Upper lobe of left lung (tissue), 6 donors: ENCODE results near the gene MAP2. TPM values are rescaled to one million over a fixed set of nuclear protein-coding genes. Genes with fewer than 3 reads are reported as not detected.

Source experiments
- ATAC-seq, 2 donors: fragments of 200-7000 bp; cut with Tn5 transposase; one replicate each; pipeline ENCODE4 v1.9.1; 2022; ENCODE audit warnings: mild to moderate bottlenecking in 2 of 2, moderate library complexity in 2 of 2; ENCODE audit not compliant: low FRiP score in 2 of 2
- DNase-seq, 2 donors: peaks; one replicate each; pipeline ENCODE4 v3.0.0-alpha.2; 2019 to 2020
- H3K27ac ChIP-seq, 4 donors: fragments of 200-600 bp; sonication (generic); one replicate each; pipeline ENCODE4 v1.5.1; 2016 to 2019
- H3K27me3 ChIP-seq, 4 donors: fragments of 200-600 bp; sonication (generic); one replicate each; pipeline ENCODE4 v1.5.1; 2017 to 2019
- H3K36me3 ChIP-seq, 4 donors: fragments of 200-600 bp; sonication (generic); one replicate each; pipeline ENCODE4 v1.5.1; 2016 to 2019
- H3K4me1 ChIP-seq, 4 donors: fragments of 200-600 bp; sonication (generic); one replicate each; pipeline ENCODE4 v1.5.1; 2018 to 2019
- H3K4me3 ChIP-seq, 4 donors: fragments of 200-600 bp; sonication (generic); one replicate each; pipeline ENCODE4 v1.5.1; 2017 to 2019; ENCODE audit warnings: mild to moderate bottlenecking in 2 of 4, moderate library complexity in 1 of 4
- H3K9me3 ChIP-seq, 4 donors: fragments of 200-600 bp; sonication (generic); one replicate each; pipeline ENCODE4 v1.5.1; 2018 to 2019
- EP300 ChIP-seq, 4 donors: sonication (generic); formaldehyde crosslinking; IDR thresholded peaks; one replicate each; pipeline ENCODE4 v1.5.1; 2017; ENCODE audit warnings: antibody characterized with exemption in 4 of 4, control low read depth in 2 of 4
- POLR2A ChIP-seq, 4 donors: fragments of 450-650 bp; IDR thresholded peaks; one replicate each; pipeline ENCODE4 v1.5.1; 2016 to 2017; ENCODE audit warnings: antibody characterized with exemption in 4 of 4, mild to moderate bottlenecking in 2 of 4
- POLR2AphosphoS5 ChIP-seq, 2 donors: sonication (generic); formaldehyde crosslinking; IDR thresholded peaks; one replicate each; pipeline ENCODE4 v1.5.1; 2017; ENCODE audit warnings: antibody characterized with exemption in 2 of 2
- whole genome bisulfite sequencing, 2 donors: methylation state at CpG; one replicate each; pipeline ENCODE4 v1.1.5; 2017 to 2018; 5-methylcytosine and 5-hydroxymethylcytosine counted together
- total RNA-seq, 6 donors: library from RNA; depleted of rRNA in 4 of 6; stranded (reverse); fragments of >200 nt in 4 of 6; gene quantifications; one replicate each; pipeline versions ENCODE4 v1.1.0 to v1.2.1, GENCODE V29; 2016 to 2021
- TF ChIP-seq, protein P1 (sequence below), 6 experiments: fragments of 450-650 bp in 4 of 6; fragments of 200-600 bp in 2 of 6; sonication (generic) in 2 of 6; IDR thresholded peaks; one replicate each; pipeline ENCODE4 v1.5.1; 2016 to 2019; ENCODE audit warnings: antibody characterized with exemption in 6 of 6
- donor health status: DM: no; HTN: no; CAD: no; lungs with moderate emphysema.
- donor health status: DM: no; HTN: yes; CAD: no; lungs with severe emphysema.

Gene MAP2
- total RNA-seq, 6 donors from 2014 or later = 25.2 to 121 (median 58.7) TPM

DNA sequence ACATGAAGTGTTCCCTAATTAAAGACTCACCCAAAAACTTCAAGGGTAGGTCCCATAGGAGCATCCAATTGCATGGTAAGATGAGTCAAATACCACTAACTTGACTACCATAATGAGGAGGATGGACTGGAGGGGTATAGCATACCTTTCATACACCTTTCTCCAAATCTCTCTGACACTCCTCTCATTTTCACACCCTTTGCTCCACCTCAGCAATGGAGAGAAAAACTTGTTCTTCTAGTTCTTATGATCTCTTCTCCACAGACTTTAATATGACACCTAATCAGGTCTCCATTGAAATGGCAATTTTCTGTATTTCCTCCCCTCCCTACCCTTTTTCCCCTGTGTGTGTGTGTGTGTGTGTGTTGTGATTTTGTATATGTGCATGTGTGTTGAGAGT, 41.1 kb upstream of the MAP2 start:
- no peak overlapping the region for H3K4me3 ChIP-seq
- no peaks in the 10 kb centered on the region for H3K27me3 ChIP-seq
- no peaks in the 10 kb centered on the region for H3K4me1 ChIP-seq
- H3K27ac ChIP-seq = no peak overlapping the region
- no peak for TF ChIP-seq POLR2AphosphoS5 (IDR thresholded peaks at IDR 0.05)
- TF ChIP-seq, protein P1, sequence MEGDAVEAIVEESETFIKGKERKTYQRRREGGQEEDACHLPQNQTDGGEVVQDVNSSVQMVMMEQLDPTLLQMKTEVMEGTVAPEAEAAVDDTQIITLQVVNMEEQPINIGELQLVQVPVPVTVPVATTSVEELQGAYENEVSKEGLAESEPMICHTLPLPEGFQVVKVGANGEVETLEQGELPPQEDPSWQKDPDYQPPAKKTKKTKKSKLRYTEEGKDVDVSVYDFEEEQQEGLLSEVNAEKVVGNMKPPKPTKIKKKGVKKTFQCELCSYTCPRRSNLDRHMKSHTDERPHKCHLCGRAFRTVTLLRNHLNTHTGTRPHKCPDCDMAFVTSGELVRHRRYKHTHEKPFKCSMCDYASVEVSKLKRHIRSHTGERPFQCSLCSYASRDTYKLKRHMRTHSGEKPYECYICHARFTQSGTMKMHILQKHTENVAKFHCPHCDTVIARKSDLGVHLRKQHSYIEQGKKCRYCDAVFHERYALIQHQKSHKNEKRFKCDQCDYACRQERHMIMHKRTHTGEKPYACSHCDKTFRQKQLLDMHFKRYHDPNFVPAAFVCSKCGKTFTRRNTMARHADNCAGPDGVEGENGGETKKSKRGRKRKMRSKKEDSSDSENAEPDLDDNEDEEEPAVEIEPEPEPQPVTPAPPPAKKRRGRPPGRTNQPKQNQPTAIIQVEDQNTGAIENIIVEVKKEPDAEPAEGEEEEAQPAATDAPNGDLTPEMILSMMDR (IDR thresholded peaks at IDR 0.05) = no peak
- TF ChIP-seq POLR2A (IDR thresholded peaks at IDR 0.05) = no peak
- no peak for TF ChIP-seq EP300 (IDR thresholded peaks at IDR 0.05)
- no peak for ATAC-seq
- H3K9me3 ChIP-seq = peaks cover 0 to 3% (median 0%) of the 10 kb centered on the region in 4 donors
- DNase-seq = no peak
- no peaks in the 10 kb centered on the region for H3K36me3 ChIP-seq

DNA sequence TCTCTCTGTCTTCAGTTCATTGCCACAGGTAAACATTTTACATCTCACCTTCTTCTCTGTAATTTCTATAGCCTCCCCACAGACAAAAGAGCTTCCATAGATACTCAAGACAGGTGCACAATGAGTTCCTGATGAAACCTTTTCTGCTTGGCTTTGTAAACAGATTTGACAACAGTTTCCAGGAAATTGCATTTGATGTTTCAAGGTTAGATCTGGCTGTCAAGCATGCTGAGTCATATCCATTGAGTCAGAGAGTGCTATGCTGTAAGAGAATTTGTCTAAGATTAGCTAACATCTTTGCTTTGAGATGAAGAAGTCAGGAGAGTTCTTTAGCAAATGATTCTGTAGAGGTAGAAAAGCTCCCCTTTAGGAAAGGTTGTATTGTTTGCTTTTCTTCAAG, 40.6 kb upstream of the MAP2 start:
- Histone ChIP-seq H3K27me3 (no peaks in the 10 kb centered on the region), H3K4me1 (no peaks in the 10 kb centered on the region), H3K9me3 (no peaks in the 10 kb centered on the region), H3K4me3 (no peak overlapping the region), H3K36me3 (no peaks in the 10 kb centered on the region), H3K27ac (no peak overlapping the region)
- ATAC-seq (no peak), DNase-seq (no peak)
- TF ChIP-seq POLR2A (IDR thresholded peaks at IDR 0.05) = no peak
- TF ChIP-seq POLR2AphosphoS5 (IDR thresholded peaks at IDR 0.05) = peak in 1 of 2 donors; percentile 25
- TF ChIP-seq, protein P1 (IDR thresholded peaks at IDR 0.05) = no peak
- peak in 1 of 4 donors; percentile 67 for TF ChIP-seq EP300 (IDR thresholded peaks at IDR 0.05)

DNA sequence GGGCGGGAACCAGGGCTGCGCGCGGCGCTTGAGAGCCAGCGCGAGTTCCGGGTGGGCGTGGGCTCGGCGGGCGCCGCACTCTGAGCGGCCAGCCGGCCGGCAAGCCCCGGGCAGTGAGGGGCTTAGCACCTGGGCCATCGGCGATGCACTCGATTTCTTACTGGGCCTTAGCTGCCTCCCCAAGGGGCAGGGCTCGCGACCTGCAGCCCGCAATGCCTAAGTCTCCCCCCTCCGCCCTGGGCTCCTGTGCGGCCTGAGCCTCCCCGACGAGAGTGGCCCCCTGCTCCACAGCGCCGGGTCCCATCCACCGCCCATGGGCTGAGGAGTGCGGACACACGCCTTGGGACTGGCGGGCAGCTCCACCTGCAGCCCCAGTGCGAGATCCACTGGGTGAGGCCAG, 36.5 kb upstream of the MAP2 start:
- peak in 1 of 2 donors; percentile 53 for ATAC-seq
- no peaks in the 10 kb centered on the region for H3K4me1 ChIP-seq
- no peaks in the 10 kb centered on the region for H3K9me3 ChIP-seq
- DNase-seq = peak in 1 of 2 donors; percentile 71
- 96 to 100% methylated on average over 1 to 34 of the region's 34 CpGs for WGBS, 2 donors
- no peak overlapping the region for H3K4me3 ChIP-seq
- TF ChIP-seq EP300 (IDR thresholded peaks at IDR 0.05) (no peak), POLR2A (IDR thresholded peaks at IDR 0.05) (no peak), POLR2AphosphoS5 (IDR thresholded peaks at IDR 0.05) (no peak)
- TF ChIP-seq, protein P1 (IDR thresholded peaks at IDR 0.05) = no peak
- H3K27ac ChIP-seq = no peak overlapping the region
- H3K36me3 ChIP-seq = no peaks in the 10 kb centered on the region
- H3K27me3 ChIP-seq = no peaks in the 10 kb centered on the region

DNA sequence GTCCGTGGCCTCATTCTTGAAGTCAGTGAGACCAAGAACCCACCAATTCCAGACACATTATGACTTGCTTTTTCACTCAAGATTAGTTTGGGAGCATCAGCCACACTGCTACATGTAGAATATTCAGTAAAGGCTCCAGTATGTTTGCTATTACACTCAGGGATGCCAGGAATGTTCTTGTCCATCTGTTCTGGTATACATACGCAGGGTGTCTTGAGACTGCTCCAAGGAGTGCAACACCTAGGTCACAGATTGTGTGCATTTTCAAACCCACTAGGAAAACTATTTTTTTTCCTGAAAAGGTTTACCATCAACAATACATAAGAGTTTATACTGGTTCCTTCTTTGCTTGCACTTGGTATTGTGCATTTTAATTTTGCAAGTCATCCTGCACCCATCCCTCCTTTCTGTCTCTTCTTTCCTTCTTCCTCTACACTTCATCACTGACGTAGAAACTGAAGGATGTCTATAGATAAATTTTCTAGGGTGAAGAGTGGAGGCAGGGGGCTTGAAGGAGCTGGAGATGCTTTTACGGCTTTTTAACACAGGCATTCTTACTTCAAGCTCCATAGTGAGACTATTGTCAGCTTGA, 35.3 kb upstream of the MAP2 start:
- WGBS, 2 donors = 58 to 67% methylated on average over 4 of the region's 4 CpGs
- Histone ChIP-seq H3K4me1 (no peaks in the 10 kb centered on the region), H3K27me3 (no peaks in the 10 kb centered on the region), H3K36me3 (no peaks in the 10 kb centered on the region), H3K9me3 (no peaks in the 10 kb centered on the region), H3K4me3 (no peak overlapping the region), H3K27ac (no peak overlapping the region)
- no peak for DNase-seq
- no peak for TF ChIP-seq POLR2AphosphoS5 (IDR thresholded peaks at IDR 0.05)
- TF ChIP-seq EP300 (IDR thresholded peaks at IDR 0.05) = no peak
- no peak for TF ChIP-seq POLR2A (IDR thresholded peaks at IDR 0.05)
- TF ChIP-seq, protein P1 (IDR thresholded peaks at IDR 0.05) = no peak
- no peak for ATAC-seq

GRCh38 chr2:209389171-209389618, 34.7 kb upstream of the MAP2 start:
- DNase-seq = no peak
- Histone ChIP-seq H3K27me3 (no peaks in the 10 kb centered on the region), H3K36me3 (no peaks in the 10 kb centered on the region), H3K4me3 (no peak overlapping the region), H3K27ac (no peak overlapping the region), H3K4me1 (no peaks in the 10 kb centered on the region), H3K9me3 (no peaks in the 10 kb centered on the region)
- ATAC-seq = no peak
- 50 to 57% methylated on average over 5 of the region's 5 CpGs for whole genome bisulfite sequencing, 2 donors
- TF ChIP-seq POLR2AphosphoS5 (IDR thresholded peaks at IDR 0.05) (no peak), EP300 (IDR thresholded peaks at IDR 0.05) (no peak), POLR2A (IDR thresholded peaks at IDR 0.05) (no peak)
- TF ChIP-seq, protein P1 (IDR thresholded peaks at IDR 0.05) = no peak
